Measurements from ENCODE around the gene INTS11.

The INTS11 gene

GRCh38 chr1:1359664-1360468 is 35.4 kb upstream of the INTS11 start:
- no peak for DNase-seq (ENCODE audit: low read depth, low spot score)
- Histone ChIP-seq H3K27ac (peak overlapping the region; percentile 86), H3K4me3 (no peak overlapping the region)

DNA sequence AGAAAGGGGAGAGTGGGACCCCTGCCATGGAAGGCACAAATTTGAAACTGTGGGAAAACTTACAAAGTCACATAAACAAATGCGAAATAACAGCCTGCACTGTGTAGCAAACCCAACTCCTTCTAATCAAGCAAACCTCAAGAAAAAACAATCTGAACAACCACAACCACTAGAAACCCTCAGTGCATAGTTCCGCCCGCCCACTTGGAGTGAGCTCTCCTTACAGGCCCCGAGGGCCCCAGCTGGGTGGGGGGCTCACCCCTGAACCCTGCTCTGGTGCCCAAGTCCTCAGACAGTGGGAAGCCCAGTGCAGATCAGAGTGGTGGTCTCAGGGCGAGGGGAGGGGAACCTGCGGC is 34.8 kb upstream of the INTS11 start:
- H3K9me3 ChIP-seq (ENCODE audit: low read depth, low read length), result no peaks in the 10 kb centered on the region
- H3K4me3 ChIP-seq, result no peak overlapping the region
- H3K36me3 ChIP-seq (ENCODE audit: insufficient read depth, low read length), result no peaks in the 10 kb centered on the region
- TF ChIP-seq EZH2 (IDR thresholded peaks at IDR 0.05), result no peak
- no peak for TF ChIP-seq POLR2AphosphoS5 (IDR thresholded peaks at IDR 0.05; ENCODE audit: borderline replicate concordance, low read depth, low read length)
- TF ChIP-seq FOXP2 (optimal IDR thresholded peaks at IDR 0.05; ENCODE audit: control extremely low read depth, extremely low read length, insufficient read depth), result no peak
- H3K9ac ChIP-seq (ENCODE audit: insufficient read length), result peak overlapping the region; percentile 51
- H3K27ac ChIP-seq, result peak overlapping the region; percentile 86
- DNase-seq (ENCODE audit: low read depth, low spot score), result no peak

More at GRCh38 chr1:1359664-1360468, 35.4 kb upstream of the INTS11 start:
- Histone ChIP-seq H3K9me3 (ENCODE audit: low read depth, low read length) (no peaks in the 10 kb centered on the region), H3K9ac (ENCODE audit: insufficient read length) (peak overlapping the region; percentile 51), H3K36me3 (ENCODE audit: insufficient read depth, low read length) (no peaks in the 10 kb centered on the region)
- TF ChIP-seq EZH2 (IDR thresholded peaks at IDR 0.05) (no peak), POLR2AphosphoS5 (IDR thresholded peaks at IDR 0.05; ENCODE audit: borderline replicate concordance, low read depth, low read length) (no peak), FOXP2 (optimal IDR thresholded peaks at IDR 0.05; ENCODE audit: control extremely low read depth, extremely low read length, insufficient read depth) (no peak)

GRCh38 chr1:1358433-1359271 is 34.2 kb upstream of the INTS11 start, which contains the start of gene MXRA8:
TSS of gene MXRA8 (minus strand) at chr1:1358555. CDS start at chr1:1358504, 51 bp downstream.
- Histone ChIP-seq H3K4me3 (peak within 1 kb of the TSS; percentile 51), H3K27ac (peak within 1 kb of the TSS; percentile 86), H3K9ac (ENCODE audit: insufficient read length) (peak within 1 kb of the TSS; percentile 51), H3K9me3 (ENCODE audit: low read depth, low read length) (no peaks in the 10 kb centered on the region), H3K36me3 (ENCODE audit: insufficient read depth, low read length) (no peaks in the 10 kb centered on the region)
- DNase-seq (ENCODE audit: low read depth, low spot score), result no peak
- TF ChIP-seq EZH2 (IDR thresholded peaks at IDR 0.05), result no peak
- peak; percentile 69; the same call in 1 of the 2 replicates for TF ChIP-seq POLR2AphosphoS5 (IDR thresholded peaks at IDR 0.05; ENCODE audit: borderline replicate concordance, low read depth, low read length)
- no peak for TF ChIP-seq FOXP2 (optimal IDR thresholded peaks at IDR 0.05; ENCODE audit: control extremely low read depth, extremely low read length, insufficient read depth)

DNA sequence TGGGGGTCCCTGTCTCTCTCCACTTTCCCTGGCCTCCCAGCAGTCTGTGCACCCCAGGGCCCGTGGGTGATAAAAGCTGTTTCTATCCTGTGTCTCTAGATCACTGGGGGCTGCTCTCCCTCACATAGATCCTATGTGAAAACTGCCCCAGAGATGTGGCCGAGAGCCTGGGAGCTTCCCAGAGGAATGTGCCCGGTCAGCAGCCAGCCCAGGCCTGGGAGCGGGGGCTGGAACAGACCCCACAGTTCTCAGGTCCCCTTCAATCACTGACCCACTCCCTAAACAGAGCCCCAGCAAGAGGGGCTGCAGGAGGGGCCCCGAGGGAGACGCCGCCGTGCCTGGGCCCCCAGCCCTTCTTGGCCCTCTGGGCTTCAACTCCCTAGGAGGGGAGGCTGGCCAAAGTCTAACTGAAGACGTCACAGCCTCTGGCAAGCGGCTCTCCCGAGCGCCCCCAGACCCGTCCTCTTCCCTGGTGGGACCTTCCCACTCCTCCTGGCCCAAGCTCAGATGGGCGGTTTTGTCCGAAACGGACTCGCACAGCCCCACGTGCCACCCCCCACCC is 33.5 kb upstream of the INTS11 start:
- no peaks in the 10 kb centered on the region for H3K9me3 ChIP-seq (ENCODE audit: low read depth, low read length)
- H3K9ac ChIP-seq (ENCODE audit: insufficient read length), result peak overlapping the region; percentile 51
- H3K4me3 ChIP-seq, result peak overlapping the region; percentile 51
- H3K27ac ChIP-seq, result peak overlapping the region; percentile 86
- DNase-seq (ENCODE audit: low read depth, low spot score), result no peak
- TF ChIP-seq EZH2 (IDR thresholded peaks at IDR 0.05) (no peak), FOXP2 (optimal IDR thresholded peaks at IDR 0.05; ENCODE audit: control extremely low read depth, extremely low read length, insufficient read depth) (no peak), POLR2AphosphoS5 (IDR thresholded peaks at IDR 0.05; ENCODE audit: borderline replicate concordance, low read depth, low read length) (no peak)
- no peaks in the 10 kb centered on the region for H3K36me3 ChIP-seq (ENCODE audit: insufficient read depth, low read length)

GRCh38 chr1:1356796-1357401 is 32.4 kb upstream of the INTS11 start:
- Histone ChIP-seq H3K36me3 (ENCODE audit: insufficient read depth, low read length) (no peaks in the 10 kb centered on the region), H3K9ac (ENCODE audit: insufficient read length) (no peak overlapping the region), H3K27ac (no peak overlapping the region), H3K4me3 (no peak overlapping the region), H3K9me3 (ENCODE audit: low read depth, low read length) (no peaks in the 10 kb centered on the region)
- DNase-seq (ENCODE audit: low read depth, low spot score), result no peak
- TF ChIP-seq FOXP2 (optimal IDR thresholded peaks at IDR 0.05; ENCODE audit: control extremely low read depth, extremely low read length, insufficient read depth) (no peak), POLR2AphosphoS5 (IDR thresholded peaks at IDR 0.05; ENCODE audit: borderline replicate concordance, low read depth, low read length) (no peak), EZH2 (IDR thresholded peaks at IDR 0.05) (no peak)

DNA sequence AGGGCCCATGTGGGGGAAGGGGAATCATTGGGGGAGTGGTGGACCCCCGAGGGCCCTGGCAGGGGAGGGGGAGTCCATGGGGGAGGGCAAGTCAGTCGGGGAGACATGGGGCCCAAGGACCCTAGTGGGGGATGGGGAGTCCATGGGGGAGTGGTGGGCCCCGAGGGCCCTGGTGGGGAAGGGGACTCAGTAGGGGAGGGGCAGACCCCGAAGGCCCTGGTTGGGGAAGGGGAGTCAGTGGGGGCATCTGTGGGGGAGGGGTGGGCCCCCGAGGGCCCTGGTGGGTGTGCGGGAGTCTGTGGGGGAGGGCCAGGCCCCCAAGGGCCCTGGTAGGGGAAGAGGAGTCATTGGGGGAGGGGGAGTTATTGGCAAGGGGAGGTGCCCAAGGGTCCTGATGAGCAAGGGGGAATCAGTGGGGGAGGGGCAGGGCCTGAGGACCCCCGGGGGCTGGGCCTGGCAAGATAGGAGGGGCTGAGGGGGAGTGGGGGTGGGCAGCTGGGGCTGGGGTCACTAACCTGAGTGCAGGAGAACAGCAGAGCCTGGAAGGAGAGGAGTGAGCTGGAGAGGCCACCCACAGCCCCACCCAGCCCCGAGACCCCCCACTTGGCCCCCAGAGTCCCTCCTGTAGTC is 31.8 kb upstream of the INTS11 start:
- Histone ChIP-seq H3K9ac (ENCODE audit: insufficient read length) (no peak overlapping the region), H3K4me3 (no peak overlapping the region), H3K27ac (no peak overlapping the region), H3K9me3 (ENCODE audit: low read depth, low read length) (no peaks in the 10 kb centered on the region), H3K36me3 (ENCODE audit: insufficient read depth, low read length) (no peaks in the 10 kb centered on the region)
- TF ChIP-seq FOXP2 (optimal IDR thresholded peaks at IDR 0.05; ENCODE audit: control extremely low read depth, extremely low read length, insufficient read depth) (no peak), EZH2 (IDR thresholded peaks at IDR 0.05) (no peak), POLR2AphosphoS5 (IDR thresholded peaks at IDR 0.05; ENCODE audit: borderline replicate concordance, low read depth, low read length) (no peak)
- no peak for DNase-seq (ENCODE audit: low read depth, low spot score)

GRCh38 chr1:1355416-1355815 is 31.0 kb upstream of the INTS11 start:
- Histone ChIP-seq H3K4me3 (no peak overlapping the region), H3K9me3 (ENCODE audit: low read depth, low read length) (no peaks in the 10 kb centered on the region), H3K27ac (no peak overlapping the region), H3K9ac (ENCODE audit: insufficient read length) (no peak overlapping the region), H3K36me3 (ENCODE audit: insufficient read depth, low read length) (no peaks in the 10 kb centered on the region)
- no peak for DNase-seq (ENCODE audit: low read depth, low spot score)
- TF ChIP-seq FOXP2 (optimal IDR thresholded peaks at IDR 0.05; ENCODE audit: control extremely low read depth, extremely low read length, insufficient read depth) (no peak), POLR2AphosphoS5 (IDR thresholded peaks at IDR 0.05; ENCODE audit: borderline replicate concordance, low read depth, low read length) (no peak)

All from SK-N-MC (cell line).